Lower lobe of right lung (tissue), 2 donors: ENCODE results near the gene OR10X1. TPM values are rescaled to one million over a fixed set of nuclear protein-coding genes. Genes with fewer than 3 reads are reported as not detected.

Experiments
- ATAC-seq, 2 donors: fragments of 200-7000 bp; cut with Tn5 transposase; one replicate each; pipeline ENCODE4 v1.9.1; 2020 to 2022; ENCODE audit warnings: mild to moderate bottlenecking in 2 of 2, moderate library complexity in 2 of 2
- DNase-seq: peaks from one replicate; pipeline ENCODE4 v3.0.0-alpha.2; 2020
- H3K27ac ChIP-seq: fragments of 200-600 bp; one replicate; pipeline ENCODE4 v1.8.0; 2022
- H3K27me3 ChIP-seq: fragments of 200-600 bp; one replicate; pipeline ENCODE4 v1.8.0; 2022; ENCODE audit warnings: low read depth
- H3K36me3 ChIP-seq: fragments of 200-600 bp; one replicate; pipeline ENCODE4 v1.8.0; 2022; ENCODE audit warnings: mild to moderate bottlenecking
- H3K4me1 ChIP-seq: fragments of 200-600 bp; one replicate; pipeline ENCODE4 v1.8.0; 2022
- H3K4me3 ChIP-seq: fragments of 200-600 bp; one replicate; pipeline ENCODE4 v1.8.0; 2022; ENCODE audit warnings: mild to moderate bottlenecking
- H3K9me3 ChIP-seq: fragments of 200-600 bp; one replicate; pipeline ENCODE4 v1.8.0; 2022
- CTCF ChIP-seq: fragments of 200-600 bp; IDR thresholded peaks from one replicate; pipeline ENCODE4 v1.8.0; 2022; ENCODE audit warnings: antibody characterized with exemption, mild to moderate bottlenecking
- intact Hi-C: fragments of 100-400 bp; cut with DNase I; formaldehyde crosslinking; loops from one replicate; pipeline ENCODE4 v1.11.0; 2022
- total RNA-seq: library from RNA; stranded (reverse); fragmentation: NEBNext Ultra II Directional; extraction: Animal tissue kit (Norgen Biotek cat#: 25700); gene quantifications from one replicate; pipeline ENCODE4 v1.2.1, GENCODE V29; 2021
- donor health status: DM: no; HTN: yes; CAD: no; lungs with severe emphysema.

OR10X1 gene
- total RNA-seq, 1 donor from 2014 or later: not detected

GRCh38 chr1:158600735-158601134, 21.0 kb upstream of the OR10X1 start:
- Histone ChIP-seq H3K9me3 (peaks cover 5% of the 10 kb centered on the region), H3K4me1 (no peaks in the 10 kb centered on the region), H3K27me3 (no peaks in the 10 kb centered on the region), H3K27ac (no peak overlapping the region), H3K4me3 (no peak overlapping the region), H3K36me3 (no peaks in the 10 kb centered on the region)
- ATAC-seq (no peak), DNase-seq (no peak)
- intact Hi-C loops: no loop called here
- no peak for TF ChIP-seq CTCF

GRCh38 chr1:158586942-158587341, 7.2 kb upstream of the OR10X1 start:
- no peak for TF ChIP-seq CTCF
- no peak overlapping the region for H3K4me3 ChIP-seq
- H3K4me1 ChIP-seq: no peaks in the 10 kb centered on the region
- H3K36me3 ChIP-seq: no peaks in the 10 kb centered on the region
- H3K27me3 ChIP-seq: no peaks in the 10 kb centered on the region
- intact Hi-C loops: no loop called here
- no peak overlapping the region for H3K27ac ChIP-seq
- ATAC-seq (no peak), DNase-seq (no peak)
- H3K9me3 ChIP-seq: peaks cover 5% of the 10 kb centered on the region

GRCh38 chr1:158583962-158584361, 4.3 kb upstream of the OR10X1 start:
- Histone ChIP-seq H3K27me3 (no peaks in the 10 kb centered on the region), H3K36me3 (no peaks in the 10 kb centered on the region), H3K4me3 (no peak overlapping the region), H3K27ac (no peak overlapping the region), H3K9me3 (peaks cover 5% of the 10 kb centered on the region), H3K4me1 (no peaks in the 10 kb centered on the region)
- TF ChIP-seq CTCF: no peak
- intact Hi-C loops: no loop called here
- DNase-seq: no peak
- ATAC-seq: no peak

- no peaks in the 10 kb centered on the region for H3K4me1 ChIP-seq
- no peak overlapping the region for H3K4me3 ChIP-seq
- no peaks in the 10 kb centered on the region for H3K9me3 ChIP-seq
- DNase-seq (no peak), ATAC-seq (no peak)
- no peaks in the 10 kb centered on the region for H3K36me3 ChIP-seq
- H3K27me3 ChIP-seq: no peaks in the 10 kb centered on the region
- TF ChIP-seq CTCF: no peak
- no peak overlapping the region for H3K27ac ChIP-seq
- intact Hi-C loops: no loop called here
Observed at GRCh38 chr1:158577561-158577960, 2.1 kb downstream of the OR10X1 start.

- Histone ChIP-seq H3K4me1 (no peaks in the 10 kb centered on the region), H3K27me3 (no peaks in the 10 kb centered on the region), H3K4me3 (no peak overlapping the region), H3K9me3 (no peaks in the 10 kb centered on the region), H3K27ac (no peak overlapping the region), H3K36me3 (no peaks in the 10 kb centered on the region)
- ATAC-seq: no peak
- DNase-seq: no peak
- TF ChIP-seq CTCF: no peak
- intact Hi-C loops: no loop called here
Observed at GRCh38 chr1:158572226-158572625, 7.5 kb downstream of the OR10X1 start.

GRCh38 chr1:158570480-158570879, 9.2 kb downstream of the OR10X1 start, which contains the start of gene OR6P1:
Gene OR6P1 (minus strand): TSS chr1:158570580. CDS start chr1:158563604, 6,976 bp downstream.
- no peak for DNase-seq
- intact Hi-C loops: no loop called here
- H3K9me3 ChIP-seq: no peaks in the 10 kb centered on the region

More at GRCh38 chr1:158570480-158570879, 9.2 kb downstream of the OR10X1 start, which contains the start of gene OR6P1:
- no peak for ATAC-seq
- Histone ChIP-seq H3K27ac (no peak within 1 kb of the TSS), H3K4me1 (no peaks in the 10 kb centered on the region), H3K27me3 (no peaks in the 10 kb centered on the region), H3K4me3 (no peak within 1 kb of the TSS), H3K36me3 (no peaks in the 10 kb centered on the region)
- TF ChIP-seq CTCF: no peak
